KMS-11 (cell line): Measurements from ENCODE around the gene LAMA1.

ENCODE experiments used
- H2AFZ ChIP-seq: fragments of 200-600 bp; sonication (generic); 2 replicates; pipeline ENCODE4 v1.6.1; 2016; ENCODE audit warnings: antibody characterized with exemption, mixed run types, low read depth
- H3K27ac ChIP-seq: fragments of 200-600 bp; sonication (generic); 2 replicates; pipeline ENCODE4 v1.6.1; 2016; ENCODE audit warnings: mild to moderate bottlenecking, mixed run types
- H3K27me3 ChIP-seq: fragments of 200-600 bp; sonication (generic); 2 replicates; pipeline ENCODE4 v1.6.1; 2017; ENCODE audit warnings: mild to moderate bottlenecking, low read depth, mixed run types, moderate library complexity; ENCODE audit not compliant: insufficient read depth
- H3K36me3 ChIP-seq: fragments of 200-600 bp; sonication (generic); 2 replicates; pipeline ENCODE4 v1.6.1; 2017; ENCODE audit warnings: mild to moderate bottlenecking, mixed run types; ENCODE audit not compliant: insufficient read depth
- H3K4me1 ChIP-seq: fragments of 200-600 bp; sonication (generic); 2 replicates; pipeline ENCODE4 v1.6.1; 2016; ENCODE audit warnings: mild to moderate bottlenecking, low read depth, mixed run types; ENCODE audit not compliant: poor library complexity, severe bottlenecking
- H3K4me2 ChIP-seq: fragments of 200-600 bp; sonication (generic); 2 replicates; pipeline ENCODE4 v1.7.0; 2016; ENCODE audit warnings: mild to moderate bottlenecking, mixed run types
- H3K4me3 ChIP-seq: fragments of 200-600 bp; sonication (generic); IDR thresholded peaks from 2 replicates; pipeline ENCODE4 v1.6.1; 2017; ENCODE audit warnings: low read depth, low read length, mixed read lengths; ENCODE audit not compliant: insufficient read depth
- H3K79me2 ChIP-seq: fragments of 200-600 bp; sonication (generic); 2 replicates; pipeline ENCODE4 v1.6.1; 2016; ENCODE audit warnings: low read depth, mixed run types; ENCODE audit not compliant: insufficient read depth
- H3K9ac ChIP-seq: fragments of 200-600 bp; sonication (generic); 2 replicates; pipeline ENCODE4 v1.6.1; 2016; ENCODE audit warnings: mild to moderate bottlenecking, mixed run types
- H4K20me1 ChIP-seq: fragments of 200-600 bp; sonication (generic); 2 replicates; pipeline ENCODE4 v1.6.1; 2016; ENCODE audit warnings: mild to moderate bottlenecking, mixed run types; ENCODE audit not compliant: insufficient read depth
- CTCF ChIP-seq: fragments of 200-600 bp; sonication (generic); conservative IDR thresholded peaks from 2 replicates; pipeline ENCODE4 v1.6.1; 2017; ENCODE audit warnings: low read depth, mild to moderate bottlenecking, antibody characterized with exemption, low read length, moderate library complexity, mixed read lengths

LAMA1 gene

GRCh38 chr18:6950641-6951040 is 167.0 kb downstream of the LAMA1 start:
- TF ChIP-seq CTCF, result no peak

GRCh38 chr18:6949800-6950586 is 167.6 kb downstream of the LAMA1 start:
- Histone ChIP-seq H3K79me2 (no peaks in the 10 kb centered on the region), H3K9ac (no peak overlapping the region), H2AFZ (no peak overlapping the region), H3K4me3 (no peak overlapping the region), H3K36me3 (no peaks in the 10 kb centered on the region), H3K4me2 (no peak overlapping the region), H3K27ac (no peak overlapping the region), H4K20me1 (no peaks in the 10 kb centered on the region), H3K4me1 (no peaks in the 10 kb centered on the region), H3K27me3 (no peaks in the 10 kb centered on the region)
- TF ChIP-seq CTCF, result no peak

More at GRCh38 chr18:6950641-6951040, 167.0 kb downstream of the LAMA1 start:
- Histone ChIP-seq H3K9ac (no peak overlapping the region), H3K4me2 (no peak overlapping the region), H4K20me1 (no peaks in the 10 kb centered on the region), H3K4me3 (no peak overlapping the region), H3K4me1 (no peaks in the 10 kb centered on the region), H3K27me3 (no peaks in the 10 kb centered on the region), H3K36me3 (no peaks in the 10 kb centered on the region), H3K27ac (no peak overlapping the region), H2AFZ (no peak overlapping the region), H3K79me2 (no peaks in the 10 kb centered on the region)

GRCh38 chr18:6948281-6949055 is 169.1 kb downstream of the LAMA1 start:
- Histone ChIP-seq H3K4me3 (no peak overlapping the region), H3K4me1 (no peaks in the 10 kb centered on the region), H3K27me3 (no peaks in the 10 kb centered on the region), H3K27ac (no peak overlapping the region), H3K4me2 (no peak overlapping the region), H4K20me1 (no peaks in the 10 kb centered on the region), H3K79me2 (no peaks in the 10 kb centered on the region), H3K36me3 (no peaks in the 10 kb centered on the region), H3K9ac (no peak overlapping the region), H2AFZ (no peak overlapping the region)
- no peak for TF ChIP-seq CTCF

- H3K27me3 ChIP-seq, result no peaks in the 10 kb centered on the region
- H3K27ac ChIP-seq, result no peak overlapping the region
- H3K9ac ChIP-seq, result no peak overlapping the region
- no peak overlapping the region for H2AFZ ChIP-seq
- H3K36me3 ChIP-seq, result no peaks in the 10 kb centered on the region
- H4K20me1 ChIP-seq, result no peaks in the 10 kb centered on the region
- no peak for TF ChIP-seq CTCF
- H3K4me2 ChIP-seq, result no peak overlapping the region
- H3K4me3 ChIP-seq, result no peak overlapping the region
- no peaks in the 10 kb centered on the region for H3K79me2 ChIP-seq
- no peaks in the 10 kb centered on the region for H3K4me1 ChIP-seq
Observed at GRCh38 chr18:6947338-6948030, 170.1 kb downstream of the LAMA1 start.
